DOHH2 (cell line): Measurements from ENCODE around the gene ARL14EP.

Source experiments
- H3F3A ChIP-seq: fragments of 200-600 bp; sonication (generic), shearing (Covaris generic); 2 replicates; pipeline ENCODE4 v1.6.0; 2016; ENCODE audit warnings: antibody characterized with exemption, mild to moderate bottlenecking; ENCODE audit not compliant: control insufficient read depth, insufficient read depth
- H3K27ac ChIP-seq: fragments of 200-600 bp; sonication (generic); 2 replicates; pipeline ENCODE4 v1.5.1; 2014; ENCODE audit warnings: low read depth, mild to moderate bottlenecking, low read length, moderate library complexity
- H3K27me3 ChIP-seq: fragments of 200-600 bp; sonication (generic); 2 replicates; pipeline ENCODE4 v1.6.1; 2014; ENCODE audit warnings: mild to moderate bottlenecking, low read length, mixed read lengths; ENCODE audit not compliant: control insufficient read depth
- H3K36me3 ChIP-seq: fragments of 200-600 bp; sonication (generic); 2 replicates; pipeline ENCODE4 v1.6.1; 2014; ENCODE audit warnings: mild to moderate bottlenecking, low read length, moderate library complexity, mixed read lengths; ENCODE audit not compliant: control insufficient read depth
- H3K4me1 ChIP-seq: fragments of 200-600 bp; sonication (generic); 2 replicates; pipeline ENCODE4 v1.6.1; 2014; ENCODE audit warnings: mild to moderate bottlenecking, low read length, mixed read lengths; ENCODE audit not compliant: control insufficient read depth
- H3K4me2 ChIP-seq: fragments of 200-600 bp; sonication (generic); 2 replicates; pipeline ENCODE4 v1.6.0; 2014; ENCODE audit warnings: mild to moderate bottlenecking, low read length, moderate library complexity
- H3K4me3 ChIP-seq: fragments of 200-600 bp; sonication (generic); 2 replicates; pipeline ENCODE4 v1.5.1; 2014; ENCODE audit warnings: mild to moderate bottlenecking, low read length, mixed read lengths
- H3K79me2 ChIP-seq: fragments of 200-600 bp; sonication (generic); 2 replicates; pipeline ENCODE4 v1.6.1; 2014; ENCODE audit warnings: mild to moderate bottlenecking, low read length, mixed read lengths; ENCODE audit not compliant: control insufficient read depth
- H3K9me2 ChIP-seq: fragments of 200-600 bp; sonication (generic); replicated peaks from 2 replicates; pipeline ENCODE4 v1.6.1; 2014; ENCODE audit warnings: mild to moderate bottlenecking, low read length, mixed read lengths; ENCODE audit not compliant: control insufficient read depth
- H3K9me3 ChIP-seq: fragments of 200-600 bp; sonication (generic); 2 replicates; pipeline ENCODE4 v1.6.1; 2014; ENCODE audit warnings: antibody characterized with exemption, low read length, mixed read lengths; ENCODE audit not compliant: control insufficient read depth, insufficient read depth
- H4K20me1 ChIP-seq: fragments of 200-600 bp; sonication (generic); 2 replicates; pipeline ENCODE4 v1.6.0; 2014; ENCODE audit warnings: low read depth, mild to moderate bottlenecking, antibody characterized with exemption, low read length, moderate library complexity; ENCODE audit not compliant: control insufficient read depth, insufficient read depth
- CTCF ChIP-seq: fragments of 200-600 bp; sonication (generic); IDR thresholded peaks from one replicate; pipeline ENCODE4 v1.5.1; 2014; ENCODE audit warnings: antibody characterized with exemption, mild to moderate bottlenecking, low read depth, low read length; ENCODE audit not compliant: poor library complexity, severe bottlenecking
- EZH2phosphoT487 ChIP-seq: fragments of 200-600 bp; sonication (generic); IDR thresholded peaks from 2 replicates; pipeline ENCODE4 v1.6.1; 2017; ENCODE audit warnings: borderline replicate concordance, mild to moderate bottlenecking, antibody characterized with exemption, low read length, moderate library complexity, mixed read lengths

Gene ARL14EP

GRCh38 chr11:30326114-30326778 is 3.3 kb downstream of the ARL14EP start:
- H3K4me3 ChIP-seq: peak overlapping the region; percentile 26
- peak overlapping the region; percentile 86 for H3K4me2 ChIP-seq

GRCh38 chr11:30326906-30327305 is 4.0 kb downstream of the ARL14EP start:
- no peaks in the 10 kb centered on the region for H3K27me3 ChIP-seq
- H3K4me2 ChIP-seq: peak overlapping the region; percentile 86
- no peak overlapping the region for H3K27ac ChIP-seq
- H3K9me2 ChIP-seq: no peaks in the 10 kb centered on the region
- TF ChIP-seq CTCF (no peak), EZH2phosphoT487 (no peak)
- H3F3A ChIP-seq: 0 out of 2 replicates have a peak, but pooled peaks cover 2% of the 10 kb centered on the region
- H3K4me3 ChIP-seq: peak overlapping the region; percentile 26
- peaks cover 74% of the 10 kb centered on the region for H3K36me3 ChIP-seq
- H3K9me3 ChIP-seq: no peaks in the 10 kb centered on the region
- H3K79me2 ChIP-seq: peaks cover 91% of the 10 kb centered on the region
- H4K20me1 ChIP-seq: peaks cover 11% of the 10 kb centered on the region
- peaks cover 49% of the 10 kb centered on the region for H3K4me1 ChIP-seq

More at GRCh38 chr11:30326114-30326778, 3.3 kb downstream of the ARL14EP start:
- H3K9me3 ChIP-seq: no peaks in the 10 kb centered on the region
- peaks cover 11% of the 10 kb centered on the region for H4K20me1 ChIP-seq
- H3K4me1 ChIP-seq: peaks cover 55% of the 10 kb centered on the region
- peak overlapping the region; percentile 19; the same call in 1 of the 2 replicates for H3K27ac ChIP-seq
- no peaks in the 10 kb centered on the region for H3K27me3 ChIP-seq
- H3K9me2 ChIP-seq: no peaks in the 10 kb centered on the region
- H3K36me3 ChIP-seq: peaks cover 68% of the 10 kb centered on the region
- TF ChIP-seq EZH2phosphoT487 (no peak), CTCF (no peak)
- 0 out of 2 replicates have a peak, but pooled peaks cover 2% of the 10 kb centered on the region for H3F3A ChIP-seq
- H3K79me2 ChIP-seq: peaks cover 84% of the 10 kb centered on the region

GRCh38 chr11:30328681-30329080 is 5.8 kb downstream of the ARL14EP start:
- no peak overlapping the region for H3K4me3 ChIP-seq
- H3K9me3 ChIP-seq: no peaks in the 10 kb centered on the region
- H4K20me1 ChIP-seq: peaks cover 11% of the 10 kb centered on the region
- no peak overlapping the region for H3K27ac ChIP-seq
- H3K9me2 ChIP-seq: no peaks in the 10 kb centered on the region
- TF ChIP-seq EZH2phosphoT487: no peak
- TF ChIP-seq CTCF: no peak
- no peak overlapping the region for H3K4me2 ChIP-seq
- H3F3A ChIP-seq: 0 out of 2 replicates have a peak, but pooled peaks cover 2% of the 10 kb centered on the region
- no peaks in the 10 kb centered on the region for H3K27me3 ChIP-seq
- H3K79me2 ChIP-seq: peaks cover 96% of the 10 kb centered on the region
- peaks cover 85% of the 10 kb centered on the region for H3K36me3 ChIP-seq
- H3K4me1 ChIP-seq: peaks cover 41% of the 10 kb centered on the region
